Spleen (tissue), 7 donors: Measurements from ENCODE around the gene ARHGAP45.

Experiments used
- CTCF ChIP-seq, 11 experiments: fragments of 200-600 bp in 7 of 11; fragments of 450-650 bp in 4 of 11; sonication (generic) in 4 of 11; IDR thresholded peaks in 8 of 11; conservative IDR thresholded peaks in 3 of 11; 1 replicate in 7 of 11; 2 replicates in 4 of 11; pipeline versions ENCODE4 v1.4.0 to v1.8.0; 2016 to 2021; ENCODE audit warnings: antibody characterized with exemption in 11 of 11, inconsistent platforms in 4 of 11, mild to moderate bottlenecking in 1 of 11
- POLR2AphosphoS5 ChIP-seq, 3 donors: sonication (generic); formaldehyde crosslinking; IDR thresholded peaks; one replicate each; pipeline ENCODE4 v1.5.1; 2017; ENCODE audit warnings: antibody characterized with exemption in 3 of 3
- donor health status: DM: no; HTN: no; CAD: no; lungs with moderate emphysema.
- donor health status: DM: no; HTN: no; CAD: no.
- donor health status: DM: no; HTN: no; CAD: no.

GRCh38 chr19:1072371-1073015 is 5.5 kb downstream of the ARHGAP45 start:
- TF ChIP-seq CTCF (IDR thresholded peaks at IDR 0.05 in 8 of 11, conservative IDR thresholded peaks at IDR 0.05 in 3 of 11) (no peak), POLR2AphosphoS5 (IDR thresholded peaks at IDR 0.05) (no peak)
